OCI-LY1 (cell line): Measurements from ENCODE around the gene CDKAL1.

Experiments
- H2AFZ ChIP-seq: fragments of 200-600 bp; sonication (generic), shearing (Covaris generic); 2 replicates; pipeline ENCODE4 v1.6.0; 2014; ENCODE audit warnings: antibody characterized with exemption, mild to moderate bottlenecking, low read length
- H3F3A ChIP-seq: fragments of 200-600 bp; sonication (generic), shearing (Covaris generic); 2 replicates; pipeline ENCODE4 v1.6.0; 2014; ENCODE audit warnings: mild to moderate bottlenecking, antibody characterized with exemption, low read length, moderate library complexity; ENCODE audit not compliant: insufficient read depth
- H3K27ac ChIP-seq: fragments of 200-600 bp; sonication (generic); 2 replicates; pipeline ENCODE4 v1.5.1; 2014; ENCODE audit warnings: low read length, mixed run types, mild to moderate bottlenecking, low read depth; ENCODE audit not compliant: poor library complexity, severe bottlenecking
- H3K27me3 ChIP-seq: fragments of 200-600 bp; sonication (generic); 2 replicates; pipeline ENCODE4 v1.6.0; 2014; ENCODE audit warnings: antibody characterized with exemption, mild to moderate bottlenecking, low read length, moderate library complexity; ENCODE audit not compliant: insufficient read depth
- H3K36me3 ChIP-seq: fragments of 200-600 bp; sonication (generic); 2 replicates; pipeline ENCODE4 v1.6.1; 2014; ENCODE audit warnings: mild to moderate bottlenecking, antibody characterized with exemption, low read length, moderate library complexity, mixed read lengths; ENCODE audit not compliant: insufficient read depth
- H3K4me1 ChIP-seq: fragments of 200-600 bp; sonication (generic); 2 replicates; pipeline ENCODE4 v1.5.1; 2014; ENCODE audit warnings: mild to moderate bottlenecking, low read length, moderate library complexity; ENCODE audit not compliant: insufficient read depth, severe bottlenecking
- H3K4me2 ChIP-seq: fragments of 200-600 bp; sonication (generic), shearing (Covaris generic); 2 replicates; pipeline ENCODE4 v1.6.1; 2014; ENCODE audit warnings: low read length
- H3K4me3 ChIP-seq: fragments of 200-600 bp; sonication (generic); 2 replicates; pipeline ENCODE4 v1.5.1; 2014; ENCODE audit warnings: low read length, low read depth, mild to moderate bottlenecking, mixed read lengths; ENCODE audit not compliant: poor library complexity, severe bottlenecking
- H3K79me2 ChIP-seq: fragments of 200-600 bp; shearing (Covaris generic); 2 replicates; pipeline ENCODE4 v1.6.1; 2016; ENCODE audit warnings: mixed run types, low read length, mixed read lengths; ENCODE audit not compliant: insufficient read depth
- H3K9ac ChIP-seq: fragments of 200-600 bp; sonication (generic), shearing (Covaris generic); 2 replicates; pipeline ENCODE4 v1.6.1; 2014; ENCODE audit warnings: mild to moderate bottlenecking, low read length, mixed read lengths
- H3K9me2 ChIP-seq: fragments of 200-600 bp; sonication (generic), shearing (Covaris generic); 2 replicates; pipeline ENCODE4 v1.6.1; 2014; ENCODE audit warnings: low read depth, mild to moderate bottlenecking, low read length, mixed read lengths
- H3K9me3 ChIP-seq: fragments of 200-600 bp; shearing (Covaris generic); 2 replicates; pipeline ENCODE4 v1.6.1; 2014; ENCODE audit warnings: low read length, mixed read lengths
- H4K20me1 ChIP-seq: fragments of 200-600 bp; sonication (generic), shearing (Covaris generic); 2 replicates; pipeline ENCODE4 v1.6.0; 2016; ENCODE audit warnings: mild to moderate bottlenecking, low read length; ENCODE audit not compliant: insufficient read depth
- CTCF ChIP-seq: fragments of 200-600 bp; sonication (generic), shearing (Covaris generic); IDR thresholded peaks from 2 replicates; pipeline ENCODE4 v1.5.1; 2017; ENCODE audit warnings: mild to moderate bottlenecking, antibody characterized with exemption, low read length, moderate library complexity, mixed read lengths
- EZH2 ChIP-seq: fragments of 200-600 bp; sonication (generic), shearing (Covaris generic); IDR thresholded peaks from 2 replicates; pipeline ENCODE4 v1.8.0; 2017; ENCODE audit warnings: borderline replicate concordance, mixed run types, mild to moderate bottlenecking, antibody characterized with exemption, low read length, moderate library complexity, mixed read lengths

CDKAL1 gene

DNA sequence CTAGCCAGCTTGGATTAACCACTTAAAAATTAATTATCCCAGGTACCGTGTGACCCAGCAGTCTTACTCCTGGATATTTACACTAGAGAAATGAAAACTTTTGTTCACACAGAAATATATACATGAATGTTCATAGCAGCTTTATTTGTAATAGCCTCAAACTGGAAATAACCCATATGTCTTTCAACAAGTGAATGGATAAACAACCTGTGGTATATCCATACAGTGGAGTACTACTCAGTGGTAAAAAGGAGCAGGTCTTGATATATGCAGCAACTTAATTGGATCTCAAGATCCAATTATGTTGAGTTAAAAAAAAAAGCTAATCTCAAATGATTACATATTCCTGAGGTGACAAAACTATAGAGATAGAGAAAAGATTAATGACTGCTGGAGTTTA is 381.4 kb downstream of the CDKAL1 start:
- H3K79me2 ChIP-seq: no peaks in the 10 kb centered on the region
- H3K4me2 ChIP-seq: no peak overlapping the region
- H3K4me1 ChIP-seq: no peaks in the 10 kb centered on the region
- no peak for TF ChIP-seq CTCF
- TF ChIP-seq EZH2: no peak
- H3K4me3 ChIP-seq: no peak overlapping the region
- H3F3A ChIP-seq: no peaks in the 10 kb centered on the region
- no peaks in the 10 kb centered on the region for H4K20me1 ChIP-seq
- H3K27me3 ChIP-seq: no peaks in the 10 kb centered on the region
- peaks cover 3% of the 10 kb centered on the region; the same call in 1 of the 2 replicates for H3K9me3 ChIP-seq
- no peak overlapping the region for H2AFZ ChIP-seq
- H3K9me2 ChIP-seq: no peaks in the 10 kb centered on the region
- no peak overlapping the region for H3K9ac ChIP-seq
- no peaks in the 10 kb centered on the region for H3K36me3 ChIP-seq
- no peak overlapping the region for H3K27ac ChIP-seq

DNA sequence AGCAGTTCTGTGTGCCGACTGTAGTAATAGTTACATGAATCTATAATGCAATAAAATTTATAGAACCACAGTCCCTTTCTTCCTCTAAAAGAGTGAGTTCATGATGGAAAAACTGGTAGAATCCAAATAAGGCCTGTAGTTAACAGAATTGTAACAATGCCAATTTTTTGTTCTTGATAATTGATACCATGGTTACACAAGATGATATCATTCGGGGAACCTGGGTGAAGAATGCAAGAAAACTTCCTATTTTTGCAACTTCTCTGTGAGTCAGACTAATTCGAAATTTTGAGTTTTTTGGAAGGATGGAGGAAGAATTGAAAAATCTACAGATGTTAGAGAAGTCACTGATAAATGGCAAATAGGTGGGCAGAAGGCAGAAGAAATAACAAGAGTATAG is 381.8 kb downstream of the CDKAL1 start:
- Histone ChIP-seq H3K9me3 (peaks cover 3% of the 10 kb centered on the region; the same call in 1 of the 2 replicates), H3K27me3 (no peaks in the 10 kb centered on the region), H3K9ac (no peak overlapping the region), H4K20me1 (no peaks in the 10 kb centered on the region), H3K36me3 (no peaks in the 10 kb centered on the region), H2AFZ (no peak overlapping the region), H3K27ac (no peak overlapping the region), H3K4me2 (no peak overlapping the region), H3K79me2 (no peaks in the 10 kb centered on the region), H3K4me3 (no peak overlapping the region), H3F3A (no peaks in the 10 kb centered on the region), H3K9me2 (no peaks in the 10 kb centered on the region), H3K4me1 (no peaks in the 10 kb centered on the region)
- TF ChIP-seq EZH2: no peak
- no peak for TF ChIP-seq CTCF

GRCh38 chr6:20918868-20919267 is 384.6 kb downstream of the CDKAL1 start:
- no peaks in the 10 kb centered on the region for H3K27me3 ChIP-seq
- no peaks in the 10 kb centered on the region for H3K79me2 ChIP-seq
- no peaks in the 10 kb centered on the region for H3K4me1 ChIP-seq
- H3K27ac ChIP-seq: no peak overlapping the region
- H3K9ac ChIP-seq: no peak overlapping the region
- H3K9me2 ChIP-seq: no peaks in the 10 kb centered on the region
- H2AFZ ChIP-seq: no peak overlapping the region
- no peaks in the 10 kb centered on the region for H3K36me3 ChIP-seq
- H3K9me3 ChIP-seq: peaks cover 3% of the 10 kb centered on the region; the same call in 1 of the 2 replicates
- H4K20me1 ChIP-seq: no peaks in the 10 kb centered on the region
- no peak for TF ChIP-seq EZH2
- TF ChIP-seq CTCF: no peak
- no peak overlapping the region for H3K4me3 ChIP-seq
- H3K4me2 ChIP-seq: no peak overlapping the region
- H3F3A ChIP-seq: no peaks in the 10 kb centered on the region
